H9 (cell line): Measurements from ENCODE around the gene NADSYN1. TPM values are rescaled to one million over a fixed set of nuclear protein-coding genes. Genes with fewer than 3 reads are reported as not detected.

ENCODE experiments used
- DNase-seq: peaks from one replicate; pipeline ENCODE4 v3.0.0-alpha.2; 2017
- H2AFZ ChIP-seq: one replicate; pipeline ENCODE4 v1.6.1; 2013; ENCODE audit warnings: mild to moderate bottlenecking, low read length, control low read depth, moderate library complexity
- H2AK5ac ChIP-seq: 2 replicates; pipeline ENCODE4 v1.6.1; 2013; ENCODE audit warnings: low read length, control low read depth, mixed read lengths; ENCODE audit not compliant: insufficient read length
- H2BK120ac ChIP-seq: one replicate; pipeline ENCODE4 v1.6.1; 2013; ENCODE audit warnings: low read depth, mild to moderate bottlenecking, low read length, control low read depth, inconsistent platforms; ENCODE audit not compliant: poor library complexity, severe bottlenecking
- H2BK12ac ChIP-seq: 2 replicates; pipeline ENCODE4 v1.6.1; 2013; ENCODE audit warnings: low read length, control low read depth, mixed read lengths, low read depth; ENCODE audit not compliant: insufficient read length
- H2BK15ac ChIP-seq: 2 replicates; pipeline ENCODE4 v1.6.1; 2013; ENCODE audit warnings: low read depth, low read length, control low read depth
- H2BK20ac ChIP-seq: one replicate; pipeline ENCODE4 v1.6.1; 2013; ENCODE audit warnings: low read depth, mild to moderate bottlenecking, low read length, control low read depth, inconsistent platforms; ENCODE audit not compliant: poor library complexity, severe bottlenecking
- H2BK5ac ChIP-seq: 2 replicates; pipeline ENCODE4 v1.6.1; 2013; ENCODE audit warnings: low read length, control low read depth, mixed read lengths; ENCODE audit not compliant: insufficient read length
- H3K14ac ChIP-seq: 2 replicates; pipeline ENCODE4 v1.6.1; 2013; ENCODE audit warnings: low read length, control low read depth; ENCODE audit not compliant: insufficient read depth
- H3K18ac ChIP-seq: 2 replicates; pipeline ENCODE4 v1.6.1; 2013; ENCODE audit warnings: low read depth, mild to moderate bottlenecking, mixed read lengths, low read length, control low read depth; ENCODE audit not compliant: insufficient read length
- H3K23ac ChIP-seq: 2 replicates; pipeline ENCODE4 v1.6.1; 2013; ENCODE audit warnings: low read length, control low read depth, mixed read lengths, low read depth; ENCODE audit not compliant: insufficient read length
- H3K23me2 ChIP-seq: 2 replicates; pipeline ENCODE4 v1.6.1; 2013; ENCODE audit warnings: low read depth, mild to moderate bottlenecking, mixed read lengths, low read length, control low read depth; ENCODE audit not compliant: insufficient read length, poor library complexity, severe bottlenecking
- H3K27ac ChIP-seq: 2 replicates; pipeline ENCODE4 v1.5.1; 2013; ENCODE audit warnings: low read length, control low read depth, mixed read lengths, low read depth; ENCODE audit not compliant: insufficient read length
- H3K27me3 ChIP-seq: 2 replicates; pipeline ENCODE4 v1.6.1; 2013; ENCODE audit warnings: low read length, control low read depth, inconsistent platforms; ENCODE audit not compliant: insufficient read depth
- H3K4ac ChIP-seq: 2 replicates; pipeline ENCODE4 v1.6.1; 2013; ENCODE audit warnings: low read depth, mild to moderate bottlenecking, control low read depth, inconsistent platforms, low read length, moderate library complexity
- H3K4me1 ChIP-seq: 2 replicates; pipeline ENCODE4 v1.6.1; 2013; ENCODE audit warnings: low read length, control low read depth, inconsistent platforms; ENCODE audit not compliant: insufficient read depth
- H3K4me2 ChIP-seq: 2 replicates; pipeline ENCODE4 v1.6.1; 2013; ENCODE audit warnings: low read length, control low read depth, mixed read lengths; ENCODE audit not compliant: insufficient read length, insufficient read depth
- H3K56ac ChIP-seq: 2 replicates; pipeline ENCODE4 v1.6.1; 2013; ENCODE audit warnings: low read depth, mild to moderate bottlenecking, mixed read lengths, low read length, control low read depth; ENCODE audit not compliant: insufficient read length
- H3K79me1 ChIP-seq: 2 replicates; pipeline ENCODE4 v1.6.1; 2013; ENCODE audit warnings: low read depth, mild to moderate bottlenecking, moderate library complexity, low read length, control low read depth, inconsistent platforms; ENCODE audit not compliant: insufficient read depth, poor library complexity, severe bottlenecking
- H3K79me2 ChIP-seq: 2 replicates; pipeline ENCODE4 v1.6.1; 2013; ENCODE audit warnings: low read length, control low read depth, inconsistent platforms; ENCODE audit not compliant: insufficient read depth
- H3K9ac ChIP-seq: 2 replicates; pipeline ENCODE4 v1.6.1; 2013; ENCODE audit warnings: low read length, control low read depth, mixed read lengths; ENCODE audit not compliant: insufficient read length; ENCODE audit errors: extremely low read depth
- H3K9me3 ChIP-seq: one replicate; pipeline ENCODE4 v1.6.1; 2013; ENCODE audit warnings: low read depth, low read length, inconsistent platforms; ENCODE audit not compliant: control insufficient read depth
- H3T11ph ChIP-seq: one replicate; pipeline ENCODE4 v1.6.1; 2013; ENCODE audit warnings: mild to moderate bottlenecking, low read length, control low read depth, inconsistent platforms
- H4K20me1 ChIP-seq: one replicate; pipeline ENCODE4 v1.6.1; 2013; ENCODE audit not compliant: control insufficient read depth, insufficient read length, insufficient read depth
- H4K5ac ChIP-seq: 2 replicates; pipeline ENCODE4 v1.6.1; 2013; ENCODE audit warnings: low read depth, mild to moderate bottlenecking, mixed read lengths, low read length, control low read depth; ENCODE audit not compliant: insufficient read length
- H4K8ac ChIP-seq: replicated peaks from 2 replicates; pipeline ENCODE4 v1.6.1; 2013; ENCODE audit warnings: low read length, control low read depth, mixed read lengths, low read depth; ENCODE audit not compliant: insufficient read length
- H4K91ac ChIP-seq: 2 replicates; pipeline ENCODE4 v1.6.1; 2013; ENCODE audit warnings: low read depth, mild to moderate bottlenecking, moderate library complexity, mixed read lengths, low read length, control low read depth; ENCODE audit not compliant: insufficient read length
- H3K27ac Mint-ChIP-seq, 3 experiments: 2 replicates in 2 of 3; 3 replicates in 1 of 3; pipeline ENCODE4 v1.8.0; 2020 to 2021; ENCODE audit warnings: mixed read lengths in 3 of 3, mild to moderate bottlenecking in 1 of 3, moderate library complexity in 1 of 3
- H3K27me3 Mint-ChIP-seq: 2 replicates; pipeline ENCODE4 v1.8.0; 2021; ENCODE audit warnings: low read depth, mild to moderate bottlenecking, moderate library complexity, mixed read lengths
- H3K36me3 Mint-ChIP-seq, 3 experiments: 2 replicates in 2 of 3; 3 replicates in 1 of 3; pipeline ENCODE4 v1.8.0; 2020 to 2021; ENCODE audit warnings: low read depth in 3 of 3, mixed read lengths in 3 of 3; ENCODE audit not compliant: insufficient read depth in 1 of 3
- H3K4me1 Mint-ChIP-seq, 2 experiments: 2 replicates each; pipeline ENCODE4 v1.8.0; 2020; ENCODE audit warnings: mixed read lengths in 2 of 2
- H3K4me3 Mint-ChIP-seq, 2 experiments: 2 replicates in 1 of 2; 3 replicates in 1 of 2; pipeline ENCODE4 v1.8.0; 2020 to 2021; ENCODE audit warnings: mild to moderate bottlenecking in 2 of 2, mixed read lengths in 2 of 2, moderate library complexity in 1 of 2
- H3K9me3 Mint-ChIP-seq, 2 experiments: 2 replicates in 1 of 2; 3 replicates in 1 of 2; pipeline ENCODE4 v1.8.0; 2020; ENCODE audit warnings: mild to moderate bottlenecking in 2 of 2, mixed read lengths in 2 of 2, moderate library complexity in 1 of 2
- WGBS: extraction: QIAGEN DNeasy Blood & Tissue Kit; methylation state at CpG from one replicate; pipeline ENCODE4 v1.1.7; 2013; ENCODE audit warnings: missing lambda C conversion rate, low lambda C conversion rate, mixed read lengths; ENCODE audit not compliant: insufficient read length; ENCODE audit errors: extremely low coverage; 5-methylcytosine and 5-hydroxymethylcytosine counted together
- total RNA-seq: library from RNA; stranded (reverse); gene quantifications from 2 replicates; pipeline ENCODE4 v1.2.1, GENCODE V29; 2021
- TF ChIP-seq, protein P1 (sequence below): fragments of 200-600 bp; sonication (generic); conservative IDR thresholded peaks from 3 replicates; pipeline ENCODE4 v1.8.0; 2021; ENCODE audit warnings: antibody characterized with exemption, mild to moderate bottlenecking

Gene NADSYN1
- total RNA-seq, 1 experiment from 2014 or later: 44.2 TPM

GRCh38 chr11:71477641-71478527 is 24.9 kb downstream of the NADSYN1 start:
- Mint-ChIP-seq H3K36me3 (peaks cover 14 to 71% (median 45%) of the 10 kb centered on the region in 3 experiments; a peak in 6 of 7 replicates), H3K27me3 (no peaks in the 10 kb centered on the region; the same call in 1 of the 2 replicates), H3K4me1 (peaks cover 9 to 14% of the 10 kb centered on the region in 2 experiments), H3K9me3 (no peaks in the 10 kb centered on the region), H3K4me3 (peak overlapping the region in 1 of 2 experiments; percentile 23; a peak in 1 of 5 replicates), H3K27ac (peak overlapping the region in 2 of 3 experiments; percentile 74 to 90; a peak in 2 of 7 replicates)
- Histone ChIP-seq H2BK120ac (no peak overlapping the region), H3K9me3 (no peaks in the 10 kb centered on the region), H3K18ac (no peak overlapping the region), H3K79me1 (no peaks in the 10 kb centered on the region), H3K4me2 (no peak overlapping the region), H3K9ac (no peak overlapping the region), H3K79me2 (no peaks in the 10 kb centered on the region), H3T11ph (no peak overlapping the region), H2BK5ac (no peak overlapping the region), H2AFZ (no peak overlapping the region), H3K23me2 (no peaks in the 10 kb centered on the region), H3K23ac (no peak overlapping the region), H4K91ac (no peak overlapping the region), H4K5ac (no peak overlapping the region), H3K4me1 (no peaks in the 10 kb centered on the region), H2BK15ac (no peak overlapping the region), H2AK5ac (no peak overlapping the region), H2BK12ac (no peak overlapping the region), H3K27me3 (no peaks in the 10 kb centered on the region), H3K56ac (no peak overlapping the region), H2BK20ac (no peak overlapping the region), H3K14ac (no peak overlapping the region), H3K27ac (no peak overlapping the region), H4K20me1 (no peaks in the 10 kb centered on the region), H3K4ac (no peak overlapping the region), H4K8ac (no peak overlapping the region)
- peak; percentile 76 for DNase-seq
- WGBS: no CpG with 5 or more reads among the region's 25 CpGs
- TF ChIP-seq, protein P1, sequence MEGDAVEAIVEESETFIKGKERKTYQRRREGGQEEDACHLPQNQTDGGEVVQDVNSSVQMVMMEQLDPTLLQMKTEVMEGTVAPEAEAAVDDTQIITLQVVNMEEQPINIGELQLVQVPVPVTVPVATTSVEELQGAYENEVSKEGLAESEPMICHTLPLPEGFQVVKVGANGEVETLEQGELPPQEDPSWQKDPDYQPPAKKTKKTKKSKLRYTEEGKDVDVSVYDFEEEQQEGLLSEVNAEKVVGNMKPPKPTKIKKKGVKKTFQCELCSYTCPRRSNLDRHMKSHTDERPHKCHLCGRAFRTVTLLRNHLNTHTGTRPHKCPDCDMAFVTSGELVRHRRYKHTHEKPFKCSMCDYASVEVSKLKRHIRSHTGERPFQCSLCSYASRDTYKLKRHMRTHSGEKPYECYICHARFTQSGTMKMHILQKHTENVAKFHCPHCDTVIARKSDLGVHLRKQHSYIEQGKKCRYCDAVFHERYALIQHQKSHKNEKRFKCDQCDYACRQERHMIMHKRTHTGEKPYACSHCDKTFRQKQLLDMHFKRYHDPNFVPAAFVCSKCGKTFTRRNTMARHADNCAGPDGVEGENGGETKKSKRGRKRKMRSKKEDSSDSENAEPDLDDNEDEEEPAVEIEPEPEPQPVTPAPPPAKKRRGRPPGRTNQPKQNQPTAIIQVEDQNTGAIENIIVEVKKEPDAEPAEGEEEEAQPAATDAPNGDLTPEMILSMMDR: no peak
